ENCODE results near the gene NOP14. TPM values are rescaled to one million over a fixed set of nuclear protein-coding genes. Genes with fewer than 3 reads are reported as not detected.

The NOP14 gene
- total RNA-seq, 2 experiments from 2014 or later = 31.7 to 66.2 TPM

GRCh38 chr4:3010998-3011397 is 47.8 kb upstream of the NOP14 start:
- ChIA-PET POLR2A (no interaction called here), CTCF (ENCODE audit: unreplicated experiment) (no interaction called here)
- H3K36me3 ChIP-seq (ENCODE audit: insufficient read depth, low read length) = no peaks in the 10 kb centered on the region
- no peaks in the 10 kb centered on the region for H3K9me2 ChIP-seq (ENCODE audit: insufficient read depth, low read length)
- intact Hi-C loops (cut with micrococcal nuclease; ENCODE audit: unreplicated experiment) = no loop called here
- no peak for DNase-seq (ENCODE audit: low spot score)
- H3K9me3 ChIP-seq (ENCODE audit: low read length) = no peaks in the 10 kb centered on the region
- no peak overlapping the region for H3K4me2 ChIP-seq (ENCODE audit: low read length)
- H3K4me1 ChIP-seq (ENCODE audit: insufficient read depth, low read length, poor library complexity, severe bottlenecking) = no peaks in the 10 kb centered on the region
- no peak overlapping the region for H2AFZ ChIP-seq (ENCODE audit: low read length)
- TF ChIP-seq, protein P1, sequence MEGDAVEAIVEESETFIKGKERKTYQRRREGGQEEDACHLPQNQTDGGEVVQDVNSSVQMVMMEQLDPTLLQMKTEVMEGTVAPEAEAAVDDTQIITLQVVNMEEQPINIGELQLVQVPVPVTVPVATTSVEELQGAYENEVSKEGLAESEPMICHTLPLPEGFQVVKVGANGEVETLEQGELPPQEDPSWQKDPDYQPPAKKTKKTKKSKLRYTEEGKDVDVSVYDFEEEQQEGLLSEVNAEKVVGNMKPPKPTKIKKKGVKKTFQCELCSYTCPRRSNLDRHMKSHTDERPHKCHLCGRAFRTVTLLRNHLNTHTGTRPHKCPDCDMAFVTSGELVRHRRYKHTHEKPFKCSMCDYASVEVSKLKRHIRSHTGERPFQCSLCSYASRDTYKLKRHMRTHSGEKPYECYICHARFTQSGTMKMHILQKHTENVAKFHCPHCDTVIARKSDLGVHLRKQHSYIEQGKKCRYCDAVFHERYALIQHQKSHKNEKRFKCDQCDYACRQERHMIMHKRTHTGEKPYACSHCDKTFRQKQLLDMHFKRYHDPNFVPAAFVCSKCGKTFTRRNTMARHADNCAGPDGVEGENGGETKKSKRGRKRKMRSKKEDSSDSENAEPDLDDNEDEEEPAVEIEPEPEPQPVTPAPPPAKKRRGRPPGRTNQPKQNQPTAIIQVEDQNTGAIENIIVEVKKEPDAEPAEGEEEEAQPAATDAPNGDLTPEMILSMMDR (conservative IDR thresholded peaks at IDR 0.05; ENCODE audit: low read length) = no peak
- TF ChIP-seq EZH2phosphoT487 (IDR thresholded peaks at IDR 0.05; ENCODE audit: borderline replicate concordance, low read depth, low read length) = no peak
- BruUV-seq (replicated peaks) = no TSS peak
- no peaks in the 10 kb centered on the region for H3K79me2 ChIP-seq (ENCODE audit: insufficient read depth, low read depth, low read length)
- no peak overlapping the region for H3K27ac ChIP-seq (ENCODE audit: low read depth, low read length, poor library complexity, severe bottlenecking)
- H4K20me1 ChIP-seq (ENCODE audit: insufficient read depth, low read length) = no peaks in the 10 kb centered on the region
- no peak overlapping the region for H3K4me3 ChIP-seq (ENCODE audit: low read depth, low read length, poor library complexity, severe bottlenecking)

DNA sequence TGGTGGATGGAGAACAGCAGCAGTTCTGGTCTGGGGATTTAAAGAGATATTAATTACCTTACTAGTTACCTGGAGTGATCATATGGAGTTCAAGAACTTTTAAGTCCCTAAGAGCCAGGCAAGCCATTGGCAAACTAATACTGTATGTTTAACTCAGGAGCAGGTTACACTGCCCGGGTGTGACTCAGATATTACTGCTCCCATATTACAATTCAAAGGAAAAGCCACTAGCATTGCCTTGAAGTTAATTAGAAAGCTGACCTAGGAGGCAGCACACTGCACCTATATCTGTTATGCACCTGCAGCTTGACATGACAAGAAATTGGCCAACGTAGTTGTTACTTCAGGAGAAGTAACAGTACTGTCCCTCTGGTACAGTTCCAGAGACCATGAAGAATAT is 47.4 kb upstream of the NOP14 start:
- H3K79me2 ChIP-seq (ENCODE audit: insufficient read depth, low read depth, low read length) = no peaks in the 10 kb centered on the region
- H2AFZ ChIP-seq (ENCODE audit: low read length) = no peak overlapping the region
- intact Hi-C loops (cut with micrococcal nuclease; ENCODE audit: unreplicated experiment) = no loop called here
- ChIA-PET CTCF (ENCODE audit: unreplicated experiment) (no interaction called here), POLR2A (no interaction called here)
- no peak overlapping the region for H3K27ac ChIP-seq (ENCODE audit: low read depth, low read length, poor library complexity, severe bottlenecking)
- DNase-seq (ENCODE audit: low spot score) = no peak
- TF ChIP-seq EZH2phosphoT487 (IDR thresholded peaks at IDR 0.05; ENCODE audit: borderline replicate concordance, low read depth, low read length) = no peak
- TF ChIP-seq, protein P1 (conservative IDR thresholded peaks at IDR 0.05; ENCODE audit: low read length) = no peak
- no peaks in the 10 kb centered on the region for H4K20me1 ChIP-seq (ENCODE audit: insufficient read depth, low read length)
- no peak overlapping the region for H3K4me2 ChIP-seq (ENCODE audit: low read length)
- no peaks in the 10 kb centered on the region for H3K9me3 ChIP-seq (ENCODE audit: low read length)
- H3K4me3 ChIP-seq (ENCODE audit: low read depth, low read length, poor library complexity, severe bottlenecking) = no peak overlapping the region
- H3K9me2 ChIP-seq (ENCODE audit: insufficient read depth, low read length) = no peaks in the 10 kb centered on the region
- H3K4me1 ChIP-seq (ENCODE audit: insufficient read depth, low read length, poor library complexity, severe bottlenecking) = no peaks in the 10 kb centered on the region
- no TSS peak for BruUV-seq (replicated peaks)
- H3K36me3 ChIP-seq (ENCODE audit: insufficient read depth, low read length) = no peaks in the 10 kb centered on the region

DNA sequence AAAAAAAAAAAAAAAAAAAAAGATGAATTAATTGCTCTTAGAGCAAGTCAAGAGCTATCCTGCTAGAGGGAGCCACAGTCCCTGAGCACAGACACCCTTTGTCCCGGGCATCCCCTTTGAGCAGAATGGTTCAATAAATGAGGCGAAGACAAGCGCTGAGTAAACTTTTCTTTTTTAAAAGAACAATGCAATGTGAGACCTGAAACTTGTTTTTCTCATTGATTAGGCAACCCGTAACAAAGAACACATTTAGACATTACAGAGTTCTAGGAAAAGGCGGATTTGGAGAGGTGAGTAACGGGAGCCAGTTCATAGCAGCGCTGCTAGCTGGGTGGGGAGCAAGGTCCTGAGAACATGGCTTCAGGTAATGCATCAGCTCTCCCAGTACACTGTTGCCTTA is 46.2 kb upstream of the NOP14 start:
- H3K9me2 ChIP-seq (ENCODE audit: insufficient read depth, low read length) = no peaks in the 10 kb centered on the region
- no peaks in the 10 kb centered on the region for H4K20me1 ChIP-seq (ENCODE audit: insufficient read depth, low read length)
- DNase-seq (ENCODE audit: low spot score) = peak; percentile 29
- H3K4me3 ChIP-seq (ENCODE audit: low read depth, low read length, poor library complexity, severe bottlenecking) = no peak overlapping the region
- no peak overlapping the region for H3K27ac ChIP-seq (ENCODE audit: low read depth, low read length, poor library complexity, severe bottlenecking)
- no peaks in the 10 kb centered on the region for H3K36me3 ChIP-seq (ENCODE audit: insufficient read depth, low read length)
- no peak overlapping the region for H2AFZ ChIP-seq (ENCODE audit: low read length)
- TF ChIP-seq, protein P1 (conservative IDR thresholded peaks at IDR 0.05; ENCODE audit: low read length) = peak; percentile 46
- TF ChIP-seq EZH2phosphoT487 (IDR thresholded peaks at IDR 0.05; ENCODE audit: borderline replicate concordance, low read depth, low read length) = no peak
- H3K9me3 ChIP-seq (ENCODE audit: low read length) = no peaks in the 10 kb centered on the region
- no peaks in the 10 kb centered on the region for H3K79me2 ChIP-seq (ENCODE audit: insufficient read depth, low read depth, low read length)
- no peak overlapping the region for H3K4me2 ChIP-seq (ENCODE audit: low read length)
- ChIA-PET POLR2A (interaction anchor here (0.6 to 0.7 kb wide), 3 partner anchors 20 to 390 kb away, joined by 3 to 4 read pairs (median 3); no protein-coding TSS in a partner anchor), CTCF (ENCODE audit: unreplicated experiment) (no interaction called here)
- BruUV-seq (replicated peaks) = no TSS peak
- H3K4me1 ChIP-seq (ENCODE audit: insufficient read depth, low read length, poor library complexity, severe bottlenecking) = no peaks in the 10 kb centered on the region
- intact Hi-C loops (cut with micrococcal nuclease; ENCODE audit: unreplicated experiment) = no loop called here

All from OCI-LY7 (cell line).